HepG2 (cell line): Measurements from ENCODE around the gene JUND. TPM values are rescaled to one million over a fixed set of nuclear protein-coding genes. Genes with fewer than 3 reads are reported as not detected.

Source experiments
- AHR ChIP-seq: IDR thresholded peaks from 2 replicates; pipeline ENCODE4 v1.6.1; 2018; ENCODE audit warnings: missing genetic modification reagents, missing compliant biosample characterization
- DPF2 ChIP-seq: sonication (generic); formaldehyde crosslinking; IDR thresholded peaks from 2 replicates; pipeline ENCODE4 v1.4.0; 2020; ENCODE audit warnings: mild to moderate bottlenecking, low read depth, missing genetic modification reagents, borderline replicate concordance
- GABPA ChIP-seq, 2 experiments: IDR thresholded peaks; 2 replicates each; pipeline ENCODE4 v1.6.1; 2011 to 2016; ENCODE audit warnings: low read depth in 2 of 2, low read length in 1 of 2, missing biosample characterization in 1 of 2, missing genetic modification characterization in 1 of 2
- GPN1 ChIP-seq: sonication (generic); formaldehyde crosslinking; IDR thresholded peaks from 2 replicates; pipeline ENCODE4 v1.5.1; 2020; ENCODE audit warnings: missing genetic modification reagents, borderline replicate concordance
- MED8 ChIP-seq: sonication (generic); formaldehyde crosslinking; IDR thresholded peaks from 2 replicates; pipeline ENCODE4 v1.8.1; 2023; ENCODE audit warnings: mild to moderate bottlenecking, missing genetic modification reagents; ENCODE audit not compliant: insufficient replicate concordance
- MYC ChIP-seq: sonication (generic); formaldehyde crosslinking; IDR thresholded peaks from 2 replicates; pipeline ENCODE4 v1.9.0; 2021; ENCODE audit warnings: missing genetic modification reagents, borderline replicate concordance
- NFKBIZ ChIP-seq: IDR thresholded peaks from 2 replicates; pipeline ENCODE4 v1.6.1; 2018; ENCODE audit warnings: missing genetic modification reagents, missing compliant biosample characterization
- ONECUT2 ChIP-seq: sonication (generic); formaldehyde crosslinking; IDR thresholded peaks from 2 replicates; pipeline ENCODE4 v1.4.0; 2020; ENCODE audit warnings: missing genetic modification reagents
- PHF20 ChIP-seq: sonication (generic); formaldehyde crosslinking; IDR thresholded peaks from 2 replicates; pipeline ENCODE4 v1.5.0; 2020; ENCODE audit warnings: mild to moderate bottlenecking, missing genetic modification reagents
- RAD51 ChIP-seq: fragments of 450-650 bp; IDR thresholded peaks from 2 replicates; pipeline ENCODE4 v1.6.1; 2016; ENCODE audit warnings: borderline replicate concordance
- TAF15 ChIP-seq: fragments of 200-400 bp; formaldehyde crosslinking; IDR thresholded peaks from one replicate; pipeline ENCODE4 v1.6.1; 2018; ENCODE audit warnings: mild to moderate bottlenecking, low read depth, low read length; ENCODE audit not compliant: poor library complexity, severe bottlenecking
- ZNF136 ChIP-seq: sonication (generic); formaldehyde crosslinking; IDR thresholded peaks from 2 replicates; pipeline ENCODE4 v1.8.1; 2022; ENCODE audit warnings: low read depth, mild to moderate bottlenecking, moderate library complexity, missing genetic modification reagents
- ZNF317 ChIP-seq: sonication (generic); formaldehyde crosslinking; IDR thresholded peaks from 2 replicates; pipeline ENCODE4 v1.5.0; 2020; ENCODE audit warnings: mild to moderate bottlenecking, missing genetic modification reagents
- ZNF451 ChIP-seq: sonication (generic); formaldehyde crosslinking; IDR thresholded peaks from 2 replicates; pipeline ENCODE4 v1.5.0; 2020; ENCODE audit warnings: mild to moderate bottlenecking, missing genetic modification reagents
- ZNF678 ChIP-seq: sonication (generic); formaldehyde crosslinking; IDR thresholded peaks from 2 replicates; pipeline ENCODE4 v1.4.0; 2020; ENCODE audit warnings: mild to moderate bottlenecking, missing genetic modification reagents
- polyA plus RNA-seq, 8 experiments: library from polyadenylated mRNA; depleted of rRNA in 3 of 8; stranded (reverse) in 7 of 8; unstranded in 1 of 8; fragments of >200 nt; fragmentation: Illumina TruSeq in 4 of 8; extraction: Trizol in 4 of 8; gene quantifications; 2 replicates each; pipeline versions ENCODE4 v1.2.1 to v1.2.3, GENCODE V29; 2011 to 2016; ENCODE audit warnings: low read depth in 4 of 8, missing spikeins in 1 of 8, mixed read lengths in 1 of 8; ENCODE audit not compliant: insufficient read depth in 1 of 8
- total RNA-seq, 5 experiments: library from RNA; depleted of rRNA; stranded (reverse); fragments of >200 nt; fragmentation: Illumina TruSeq; extraction: Trizol; gene quantifications; 2 replicates each; pipeline ENCODE4 v1.2.3, GENCODE V29; 2016; ENCODE audit warnings: low read depth in 1 of 5
- TF ChIP-seq, protein P1 (sequence below): sonication (generic); formaldehyde crosslinking; IDR thresholded peaks from 2 replicates; pipeline ENCODE4 v1.5.1; 2020; ENCODE audit warnings: mild to moderate bottlenecking, missing genetic modification reagents, moderate library complexity
- TF ChIP-seq, protein P2 (sequence below): sonication (generic); formaldehyde crosslinking; IDR thresholded peaks from 2 replicates; pipeline ENCODE4 v1.5.0; 2020; ENCODE audit warnings: mild to moderate bottlenecking, missing genetic modification reagents
- TF ChIP-seq, protein P3 (sequence below): sonication (generic); formaldehyde crosslinking; IDR thresholded peaks from 2 replicates; pipeline ENCODE4 v1.4.0; 2020; ENCODE audit warnings: mild to moderate bottlenecking, missing genetic modification reagents
- TF ChIP-seq, protein P4 (sequence below): sonication (generic); formaldehyde crosslinking; IDR thresholded peaks from 2 replicates; pipeline ENCODE4 v1.8.1; 2022; ENCODE audit warnings: low read depth, mild to moderate bottlenecking, missing genetic modification reagents

The JUND gene
- total and polyA plus RNA-seq, 2 of the 13 experiments (the other 11 are each of a cell fraction or from before 2014, with no cell fraction given) = 41.2 to 59.8 TPM

DNA sequence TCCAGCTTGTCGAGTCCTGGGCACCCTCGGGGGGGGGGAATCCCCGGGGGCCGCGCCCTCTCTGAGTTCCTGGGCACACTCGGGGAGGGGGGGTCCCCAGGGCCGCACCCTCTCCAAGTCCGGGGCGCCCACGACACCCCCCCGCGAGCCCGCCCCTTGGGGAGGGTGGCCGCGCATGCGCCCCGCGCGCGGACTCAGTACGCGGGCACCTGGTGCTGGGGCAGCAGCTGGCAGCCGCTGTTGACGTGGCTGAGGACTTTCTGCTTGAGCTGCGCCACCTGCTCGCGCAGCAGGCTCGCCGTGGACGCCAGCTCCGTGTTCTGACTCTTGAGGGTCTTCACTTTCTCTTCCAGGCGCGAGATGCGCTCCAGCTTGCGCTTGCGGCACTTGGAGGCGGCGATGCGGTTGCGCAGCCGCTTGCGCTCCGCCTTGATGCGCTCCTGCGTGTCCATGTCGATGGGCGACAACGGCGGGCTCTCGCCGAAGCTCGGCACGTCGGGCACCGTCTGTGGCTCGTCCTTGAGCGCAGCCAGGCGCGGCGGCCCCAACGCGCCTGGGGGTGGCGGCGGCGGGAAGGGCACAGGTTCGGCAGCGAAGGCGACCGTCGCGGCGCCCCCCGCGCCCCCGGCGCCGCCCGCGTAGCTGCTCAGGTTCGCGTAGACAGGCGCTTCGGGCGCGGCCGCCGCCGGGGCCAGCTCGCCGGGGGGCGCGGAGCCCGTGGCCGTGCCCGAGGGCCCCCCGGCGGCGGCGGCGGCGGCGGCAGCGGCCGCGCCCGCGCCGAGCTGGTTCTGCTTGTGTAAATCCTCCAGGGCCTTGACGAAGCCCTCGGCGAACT, 958 bp downstream of the JUND start (continued):
- TF ChIP-seq, protein P1, sequence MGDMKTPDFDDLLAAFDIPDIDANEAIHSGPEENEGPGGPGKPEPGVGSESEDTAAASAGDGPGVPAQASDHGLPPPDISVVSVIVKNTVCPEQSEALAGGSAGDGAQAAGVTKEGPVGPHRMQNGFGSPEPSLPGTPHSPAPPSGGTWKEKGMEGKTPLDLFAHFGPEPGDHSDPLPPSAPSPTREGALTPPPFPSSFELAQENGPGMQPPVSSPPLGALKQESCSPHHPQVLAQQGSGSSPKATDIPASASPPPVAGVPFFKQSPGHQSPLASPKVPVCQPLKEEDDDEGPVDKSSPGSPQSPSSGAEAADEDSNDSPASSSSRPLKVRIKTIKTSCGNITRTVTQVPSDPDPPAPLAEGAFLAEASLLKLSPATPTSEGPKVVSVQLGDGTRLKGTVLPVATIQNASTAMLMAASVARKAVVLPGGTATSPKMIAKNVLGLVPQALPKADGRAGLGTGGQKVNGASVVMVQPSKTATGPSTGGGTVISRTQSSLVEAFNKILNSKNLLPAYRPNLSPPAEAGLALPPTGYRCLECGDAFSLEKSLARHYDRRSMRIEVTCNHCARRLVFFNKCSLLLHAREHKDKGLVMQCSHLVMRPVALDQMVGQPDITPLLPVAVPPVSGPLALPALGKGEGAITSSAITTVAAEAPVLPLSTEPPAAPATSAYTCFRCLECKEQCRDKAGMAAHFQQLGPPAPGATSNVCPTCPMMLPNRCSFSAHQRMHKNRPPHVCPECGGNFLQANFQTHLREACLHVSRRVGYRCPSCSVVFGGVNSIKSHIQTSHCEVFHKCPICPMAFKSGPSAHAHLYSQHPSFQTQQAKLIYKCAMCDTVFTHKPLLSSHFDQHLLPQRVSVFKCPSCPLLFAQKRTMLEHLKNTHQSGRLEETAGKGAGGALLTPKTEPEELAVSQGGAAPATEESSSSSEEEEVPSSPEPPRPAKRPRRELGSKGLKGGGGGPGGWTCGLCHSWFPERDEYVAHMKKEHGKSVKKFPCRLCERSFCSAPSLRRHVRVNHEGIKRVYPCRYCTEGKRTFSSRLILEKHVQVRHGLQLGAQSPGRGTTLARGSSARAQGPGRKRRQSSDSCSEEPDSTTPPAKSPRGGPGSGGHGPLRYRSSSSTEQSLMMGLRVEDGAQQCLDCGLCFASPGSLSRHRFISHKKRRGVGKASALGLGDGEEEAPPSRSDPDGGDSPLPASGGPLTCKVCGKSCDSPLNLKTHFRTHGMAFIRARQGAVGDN = peak; percentile 40
- TF ChIP-seq PHF20 (CRISPR knock-in tag) (no peak), ONECUT2 (CRISPR knock-in tag) (no peak), NFKBIZ (peak; percentile 62; the same call in 1 of the 2 replicates), ZNF678 (CRISPR knock-in tag) (no peak), ZNF317 (CRISPR knock-in tag) (no peak), DPF2 (CRISPR knock-in tag) (no peak), GABPA (IDR thresholded peaks at IDR 0.05; ENCODE audit: low read depth, low read length) (no peak), GABPA (CRISPR knock-in tag; IDR thresholded peaks at IDR 0.05; ENCODE audit: low read depth) (no peak), TAF15 (peak; percentile 38), ZNF136 (CRISPR knock-in tag) (no peak), AHR (CRISPR knock-in tag) (no peak), MYC (CRISPR knock-in tag) (peak; percentile 73; the same call in 1 of the 2 replicates), GPN1 (CRISPR knock-in tag) (0 out of 2 replicates have a peak, but pooled peaks have one; percentile 26), MED8 (CRISPR knock-in tag) (no peak), ZNF451 (CRISPR knock-in tag) (0 out of 2 replicates have a peak, but pooled peaks have one; percentile 49), RAD51 (no peak)
- TF ChIP-seq, protein P2, sequence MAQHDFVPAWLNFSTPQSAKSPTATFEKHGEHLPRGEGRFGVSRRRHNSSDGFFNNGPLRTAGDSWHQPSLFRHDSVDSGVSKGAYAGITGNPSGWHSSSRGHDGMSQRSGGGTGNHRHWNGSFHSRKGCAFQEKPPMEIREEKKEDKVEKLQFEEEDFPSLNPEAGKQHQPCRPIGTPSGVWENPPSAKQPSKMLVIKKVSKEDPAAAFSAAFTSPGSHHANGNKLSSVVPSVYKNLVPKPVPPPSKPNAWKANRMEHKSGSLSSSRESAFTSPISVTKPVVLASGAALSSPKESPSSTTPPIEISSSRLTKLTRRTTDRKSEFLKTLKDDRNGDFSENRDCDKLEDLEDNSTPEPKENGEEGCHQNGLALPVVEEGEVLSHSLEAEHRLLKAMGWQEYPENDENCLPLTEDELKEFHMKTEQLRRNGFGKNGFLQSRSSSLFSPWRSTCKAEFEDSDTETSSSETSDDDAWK = no peak
- TF ChIP-seq, protein P3, sequence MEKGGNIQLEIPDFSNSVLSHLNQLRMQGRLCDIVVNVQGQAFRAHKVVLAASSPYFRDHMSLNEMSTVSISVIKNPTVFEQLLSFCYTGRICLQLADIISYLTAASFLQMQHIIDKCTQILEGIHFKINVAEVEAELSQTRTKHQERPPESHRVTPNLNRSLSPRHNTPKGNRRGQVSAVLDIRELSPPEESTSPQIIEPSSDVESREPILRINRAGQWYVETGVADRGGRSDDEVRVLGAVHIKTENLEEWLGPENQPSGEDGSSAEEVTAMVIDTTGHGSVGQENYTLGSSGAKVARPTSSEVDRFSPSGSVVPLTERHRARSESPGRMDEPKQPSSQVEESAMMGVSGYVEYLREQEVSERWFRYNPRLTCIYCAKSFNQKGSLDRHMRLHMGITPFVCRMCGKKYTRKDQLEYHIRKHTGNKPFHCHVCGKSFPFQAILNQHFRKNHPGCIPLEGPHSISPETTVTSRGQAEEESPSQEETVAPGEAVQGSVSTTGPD = no peak
- TF ChIP-seq, protein P4, sequence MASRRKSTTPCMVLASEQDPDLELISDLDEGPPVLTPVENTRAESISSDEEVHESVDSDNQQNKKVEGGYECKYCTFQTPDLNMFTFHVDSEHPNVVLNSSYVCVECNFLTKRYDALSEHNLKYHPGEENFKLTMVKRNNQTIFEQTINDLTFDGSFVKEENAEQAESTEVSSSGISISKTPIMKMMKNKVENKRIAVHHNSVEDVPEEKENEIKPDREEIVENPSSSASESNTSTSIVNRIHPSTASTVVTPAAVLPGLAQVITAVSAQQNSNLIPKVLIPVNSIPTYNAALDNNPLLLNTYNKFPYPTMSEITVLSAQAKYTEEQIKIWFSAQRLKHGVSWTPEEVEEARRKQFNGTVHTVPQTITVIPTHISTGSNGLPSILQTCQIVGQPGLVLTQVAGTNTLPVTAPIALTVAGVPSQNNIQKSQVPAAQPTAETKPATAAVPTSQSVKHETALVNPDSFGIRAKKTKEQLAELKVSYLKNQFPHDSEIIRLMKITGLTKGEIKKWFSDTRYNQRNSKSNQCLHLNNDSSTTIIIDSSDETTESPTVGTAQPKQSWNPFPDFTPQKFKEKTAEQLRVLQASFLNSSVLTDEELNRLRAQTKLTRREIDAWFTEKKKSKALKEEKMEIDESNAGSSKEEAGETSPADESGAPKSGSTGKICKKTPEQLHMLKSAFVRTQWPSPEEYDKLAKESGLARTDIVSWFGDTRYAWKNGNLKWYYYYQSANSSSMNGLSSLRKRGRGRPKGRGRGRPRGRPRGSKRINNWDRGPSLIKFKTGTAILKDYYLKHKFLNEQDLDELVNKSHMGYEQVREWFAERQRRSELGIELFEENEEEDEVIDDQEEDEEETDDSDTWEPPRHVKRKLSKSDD (CRISPR knock-in tag) = no peak
